GM23338 (cell line): Measurements from ENCODE around the gene TOM1L2. TPM values are rescaled to one million over a fixed set of nuclear protein-coding genes. Genes with fewer than 3 reads are reported as not detected.

Experiments used
- ATAC-seq: fragments of 200-7000 bp; cut with Tn5 transposase; 3 replicates; pipeline ENCODE4 v1.9.1; 2020
- DNase-seq: peaks from one replicate; pipeline ENCODE4 v3.0.0-alpha.2; 2015; ENCODE audit warnings: low spot score
- H2AFZ ChIP-seq: fragments of 200-600 bp; sonication (generic); 2 replicates; pipeline ENCODE4 v1.8.0; 2016; ENCODE audit warnings: antibody characterized with exemption, mild to moderate bottlenecking, moderate library complexity
- H3F3A ChIP-seq: fragments of 200-600 bp; sonication (generic); replicated peaks from 2 replicates; pipeline ENCODE4 v1.8.0; 2017; ENCODE audit warnings: antibody characterized with exemption, mixed run types, low read depth
- H3K27ac ChIP-seq: fragments of 200-600 bp; sonication (generic); 2 replicates; pipeline ENCODE4 v1.6.1; 2016; ENCODE audit warnings: low read depth
- H3K27me3 ChIP-seq: fragments of 200-600 bp; sonication (generic); 2 replicates; pipeline ENCODE4 v1.8.0; 2016; ENCODE audit warnings: mild to moderate bottlenecking, mixed run types, moderate library complexity; ENCODE audit not compliant: insufficient read depth
- H3K36me3 ChIP-seq: fragments of 200-600 bp; sonication (generic); 2 replicates; pipeline ENCODE4 v1.8.0; 2016; ENCODE audit warnings: mild to moderate bottlenecking; ENCODE audit not compliant: insufficient read depth
- H3K4me1 ChIP-seq: fragments of 200-600 bp; sonication (generic); 2 replicates; pipeline ENCODE4 v1.8.0; 2016; ENCODE audit warnings: mild to moderate bottlenecking, moderate library complexity; ENCODE audit not compliant: insufficient read depth
- H3K4me2 ChIP-seq: fragments of 200-600 bp; sonication (generic); 2 replicates; pipeline ENCODE4 v1.7.1; 2017; ENCODE audit warnings: mixed run types
- H3K4me3 ChIP-seq: fragments of 200-600 bp; sonication (generic); 2 replicates; pipeline ENCODE4 v1.6.1; 2016; ENCODE audit warnings: mixed run types
- H3K79me2 ChIP-seq: fragments of 200-600 bp; sonication (generic); replicated peaks from 2 replicates; pipeline ENCODE4 v1.8.0; 2017; ENCODE audit warnings: mild to moderate bottlenecking; ENCODE audit not compliant: insufficient read depth
- H3K9me2 ChIP-seq: fragments of 200-600 bp; sonication (generic); 2 replicates; pipeline ENCODE4 v1.8.0; 2017; ENCODE audit not compliant: insufficient read depth
- H4K20me1 ChIP-seq: fragments of 200-600 bp; sonication (generic); replicated peaks from 2 replicates; pipeline ENCODE4 v1.8.0; 2017; ENCODE audit warnings: mild to moderate bottlenecking; ENCODE audit not compliant: insufficient read depth
- H3K27ac Mint-ChIP-seq: 2 replicates; pipeline ENCODE4 v1.8.0; 2020; ENCODE audit warnings: inconsistent platforms, mild to moderate bottlenecking, moderate library complexity, mixed read lengths
- H3K27me3 Mint-ChIP-seq: 3 replicates; pipeline ENCODE4 v1.8.0; 2022; ENCODE audit warnings: low read depth, mild to moderate bottlenecking, moderate library complexity, mixed read lengths, inconsistent platforms; ENCODE audit not compliant: insufficient read depth, poor library complexity
- H3K36me3 Mint-ChIP-seq: 3 replicates; pipeline ENCODE4 v1.8.0; 2021; ENCODE audit warnings: low read depth, mild to moderate bottlenecking, inconsistent platforms, moderate library complexity, mixed read lengths
- H3K4me1 Mint-ChIP-seq: 3 replicates; pipeline ENCODE4 v1.8.0; 2020; ENCODE audit warnings: mild to moderate bottlenecking, inconsistent platforms, mixed read lengths
- H3K4me3 Mint-ChIP-seq: 3 replicates; pipeline ENCODE4 v1.8.0; 2021; ENCODE audit warnings: moderate library complexity, mild to moderate bottlenecking, inconsistent platforms, mixed read lengths
- H3K9me3 Mint-ChIP-seq: 3 replicates; pipeline ENCODE4 v1.8.0; 2020; ENCODE audit warnings: moderate library complexity, mild to moderate bottlenecking, inconsistent platforms, mixed read lengths
- CREB1 ChIP-seq: fragments of 250-450 bp; sonication (Bioruptor Pico); IDR thresholded peaks from 2 replicates; pipeline ENCODE4 v1.5.0; 2020; ENCODE audit warnings: low read depth, mild to moderate bottlenecking, moderate library complexity
- CTCF ChIP-seq, 2 experiments: fragments of 200-600 bp in 1 of 2; sonication (generic) in 1 of 2; conservative IDR thresholded peaks; 2 replicates each; pipeline versions ENCODE4 v1.5.1 to v1.6.1; 2016 to 2017; ENCODE audit warnings: antibody characterized with exemption in 2 of 2, low read depth in 2 of 2, mild to moderate bottlenecking in 2 of 2, moderate library complexity in 1 of 2
- EZH2 ChIP-seq: fragments of 200-600 bp; sonication (generic); IDR thresholded peaks from one replicate; pipeline ENCODE4 v1.8.0; 2017; ENCODE audit warnings: antibody characterized with exemption, mild to moderate bottlenecking, low read depth; ENCODE audit not compliant: unreplicated experiment
- EZH2phosphoT487 ChIP-seq: fragments of 200-600 bp; sonication (generic); IDR thresholded peaks from one replicate; pipeline ENCODE4 v1.8.1; 2018; ENCODE audit warnings: antibody characterized with exemption; ENCODE audit not compliant: unreplicated experiment
- JUNB ChIP-seq: IDR thresholded peaks from one replicate; pipeline ENCODE4 v1.6.1; 2016; ENCODE audit warnings: antibody characterized with exemption; ENCODE audit not compliant: unreplicated experiment
- NANOG ChIP-seq: IDR thresholded peaks from 2 replicates; pipeline ENCODE4 v1.6.1; 2016; ENCODE audit warnings: antibody characterized with exemption, borderline replicate concordance
- POLR2AphosphoS5 ChIP-seq: IDR thresholded peaks from 2 replicates; pipeline ENCODE4 v1.6.1; 2016; ENCODE audit warnings: antibody characterized with exemption, low read depth
- REST ChIP-seq: IDR thresholded peaks from one replicate; pipeline ENCODE4 v1.6.1; 2018; ENCODE audit warnings: antibody characterized with exemption; ENCODE audit not compliant: unreplicated experiment
- STAT1 ChIP-seq: IDR thresholded peaks from one replicate; pipeline ENCODE4 v1.6.1; 2016; ENCODE audit warnings: antibody characterized with exemption; ENCODE audit not compliant: unreplicated experiment
- ZNF114 ChIP-seq: fragments of 250-450 bp; sonication (Bioruptor Pico); IDR thresholded peaks from 2 replicates; pipeline ENCODE4 v1.5.0; 2020; ENCODE audit warnings: mild to moderate bottlenecking, moderate library complexity
- ZNF331 ChIP-seq: fragments of 250-450 bp; sonication (Bioruptor Pico); IDR thresholded peaks from 2 replicates; pipeline ENCODE4 v1.5.0; 2020; ENCODE audit warnings: low read depth, mild to moderate bottlenecking, moderate library complexity
- ZNF462 ChIP-seq: fragments of 250-450 bp; sonication (Bioruptor Pico); IDR thresholded peaks from 2 replicates; pipeline ENCODE4 v1.5.0; 2020; ENCODE audit warnings: mild to moderate bottlenecking, moderate library complexity
- polyA plus RNA-seq: library from polyadenylated mRNA; unstranded; fragments of >200 nt; fragmentation: Nextera tagmentation; extraction: Ambion mirVana; gene quantifications from 2 replicates; pipeline ENCODE4 v1.2.1, GENCODE V29; 2016
- total RNA-seq: library from RNA; depleted of rRNA; stranded (reverse); fragments of >200 nt; shearing (Covaris generic); gene quantifications from 2 replicates; pipeline ENCODE4 v1.2.3, GENCODE V29; 2014
- TF ChIP-seq, protein P1 (sequence below): IDR thresholded peaks from 2 replicates; pipeline ENCODE4 v1.6.1; 2016; ENCODE audit warnings: antibody characterized with exemption

The TOM1L2 gene
- total and polyA plus RNA-seq, 2 experiments from 2014 or later = 3.3 TPM

DNA sequence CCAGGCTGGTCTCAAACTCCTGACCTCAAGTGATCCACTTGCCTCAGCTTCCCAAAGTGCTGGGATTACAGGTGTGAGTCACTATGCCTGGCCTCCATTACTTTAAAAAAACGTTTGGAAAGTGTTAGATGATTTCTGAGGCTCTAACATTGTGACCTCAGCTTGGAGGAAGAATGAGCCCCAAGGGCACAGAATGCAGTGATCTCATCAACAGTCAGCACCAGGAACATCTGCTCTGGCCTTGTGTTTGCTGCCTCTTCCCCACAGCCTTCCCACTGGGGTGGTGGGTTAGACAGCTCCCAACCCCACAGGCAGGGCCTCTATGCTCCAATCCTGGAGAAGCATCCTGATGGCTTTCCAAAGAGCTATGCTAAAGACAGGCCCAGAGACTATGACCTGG lies 97.7 kb downstream of the TOM1L2 start:
- Histone ChIP-seq H2AFZ (no peak overlapping the region), H3K4me1 (peaks cover 9% of the 10 kb centered on the region), H4K20me1 (no peaks in the 10 kb centered on the region; the same call in 1 of the 2 replicates), H3K79me2 (no peaks in the 10 kb centered on the region), H3K4me3 (no peak overlapping the region), H3K36me3 (no peaks in the 10 kb centered on the region), H3F3A (peaks cover 4% of the 10 kb centered on the region; the same call in 1 of the 2 replicates), H3K27ac (no peak overlapping the region), H3K9me2 (no peaks in the 10 kb centered on the region), H3K27me3 (no peaks in the 10 kb centered on the region), H3K4me2 (no peak overlapping the region)
- DNase-seq (no peak), ATAC-seq (no peak)
- H3K4me3 Mint-ChIP-seq = no peak overlapping the region
- TF ChIP-seq REST = no peak
- no peak for TF ChIP-seq EZH2
- TF ChIP-seq NANOG = no peak
- no peak for TF ChIP-seq EZH2phosphoT487
- TF ChIP-seq, protein P1, sequence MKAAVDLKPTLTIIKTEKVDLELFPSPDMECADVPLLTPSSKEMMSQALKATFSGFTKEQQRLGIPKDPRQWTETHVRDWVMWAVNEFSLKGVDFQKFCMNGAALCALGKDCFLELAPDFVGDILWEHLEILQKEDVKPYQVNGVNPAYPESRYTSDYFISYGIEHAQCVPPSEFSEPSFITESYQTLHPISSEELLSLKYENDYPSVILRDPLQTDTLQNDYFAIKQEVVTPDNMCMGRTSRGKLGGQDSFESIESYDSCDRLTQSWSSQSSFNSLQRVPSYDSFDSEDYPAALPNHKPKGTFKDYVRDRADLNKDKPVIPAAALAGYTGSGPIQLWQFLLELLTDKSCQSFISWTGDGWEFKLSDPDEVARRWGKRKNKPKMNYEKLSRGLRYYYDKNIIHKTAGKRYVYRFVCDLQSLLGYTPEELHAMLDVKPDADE = no peak
- no peak for TF ChIP-seq ZNF114 (CRISPR knock-in tag)
- TF ChIP-seq POLR2AphosphoS5 = no peak
- TF ChIP-seq STAT1 = no peak
- no peak for TF ChIP-seq JUNB
- TF ChIP-seq CREB1 (CRISPR knock-in tag) = no peak
- TF ChIP-seq ZNF331 (CRISPR knock-in tag) = no peak
- TF ChIP-seq ZNF462 (CRISPR knock-in tag) = no peak
- TF ChIP-seq CTCF (conservative IDR thresholded peaks at IDR 0.05; ENCODE audit: low read depth in 2 of 2) = no peak
- H3K4me1 Mint-ChIP-seq = peaks cover 30% of the 10 kb centered on the region
- H3K9me3 Mint-ChIP-seq = no peaks in the 10 kb centered on the region
- peaks cover 10% of the 10 kb centered on the region for H3K27me3 Mint-ChIP-seq
- H3K27ac Mint-ChIP-seq = no peak overlapping the region
- no peaks in the 10 kb centered on the region for H3K36me3 Mint-ChIP-seq
